Nephron progenitor cell (in vitro differentiated cells): ENCODE results near the gene PCDHB11.
A peak's percentile ranks its signal among the peaks of the same experiment; 100 is the strongest.
"Not testable (repeated sequence)": the region's sequence is repeated elsewhere in the genome, so short reads cannot be mapped to it uniquely, and the experiment has no call there.

ENCODE experiments used
- DNase-seq: peaks from one replicate; pipeline ENCODE4 v3.0.0; 2021
- H3K27ac Mint-ChIP-seq: 2 replicates; pipeline ENCODE4 v1.8.0; 2021; ENCODE audit warnings: mild to moderate bottlenecking, moderate library complexity, mixed read lengths
- H3K27me3 Mint-ChIP-seq: 2 replicates; pipeline ENCODE4 v1.8.0; 2021; ENCODE audit warnings: mild to moderate bottlenecking, low read depth, mixed read lengths; ENCODE audit not compliant: poor library complexity
- H3K36me3 Mint-ChIP-seq: 2 replicates; pipeline ENCODE4 v1.8.0; 2021; ENCODE audit warnings: low read depth, mixed read lengths
- H3K4me1 Mint-ChIP-seq: 2 replicates; pipeline ENCODE4 v1.8.0; 2021; ENCODE audit warnings: mixed read lengths
- H3K4me3 Mint-ChIP-seq: 2 replicates; pipeline ENCODE4 v1.8.0; 2021; ENCODE audit warnings: mild to moderate bottlenecking, moderate library complexity, mixed read lengths
- H3K9me3 Mint-ChIP-seq: 2 replicates; pipeline ENCODE4 v1.8.0; 2021; ENCODE audit warnings: mild to moderate bottlenecking, moderate library complexity, mixed read lengths
- TF ChIP-seq, protein P1 (sequence below): fragments of 200-600 bp; sonication (generic); IDR thresholded peaks from 2 replicates; pipeline ENCODE4 v1.5.0; 2021; ENCODE audit warnings: antibody characterized with exemption

PCDHB11 gene

DNA sequence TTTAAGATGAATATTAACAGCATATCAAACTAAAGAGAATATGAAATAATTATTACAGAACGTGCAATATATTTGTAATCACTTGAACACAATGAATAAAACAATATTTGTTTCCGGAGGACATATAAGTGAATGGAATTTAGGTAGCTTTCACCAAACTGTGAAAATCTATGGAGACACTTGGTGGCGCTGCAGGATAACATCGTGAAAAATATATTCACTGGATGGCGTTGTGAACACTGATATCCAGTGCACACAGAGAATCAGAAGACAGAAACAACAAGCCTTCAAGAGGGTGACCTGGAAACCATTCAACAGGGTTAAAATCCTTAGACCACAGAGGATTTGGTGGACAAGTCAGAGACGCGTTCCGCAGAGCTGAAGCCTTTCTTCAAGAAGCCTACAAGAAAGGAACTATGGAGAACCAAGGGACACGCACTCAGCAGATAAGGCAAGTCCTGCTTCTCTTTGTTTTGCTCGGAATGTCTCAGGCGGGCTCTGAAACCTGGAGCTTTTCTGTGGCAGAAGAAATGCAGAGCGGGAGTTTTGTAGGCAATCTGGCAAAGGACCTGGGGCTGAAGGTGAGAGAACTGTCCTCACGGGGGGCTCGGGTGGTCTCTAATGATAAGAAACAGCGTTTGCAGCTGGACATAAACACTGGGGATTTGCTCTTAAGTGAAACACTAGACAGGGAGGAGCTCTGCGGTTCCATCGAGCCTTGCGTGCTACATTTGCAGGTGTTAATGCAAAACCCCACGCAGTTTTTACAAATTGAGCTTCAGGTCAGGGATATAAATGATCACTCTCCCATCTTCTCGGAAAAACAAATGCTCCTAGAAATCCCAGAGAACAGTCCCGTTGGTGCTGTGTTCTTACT, at the start of gene PCDHB11:
Gene PCDHB11 (plus strand): TSS at position 269 of the 877 bp plus-strand sequence. CDS start 148 bp downstream, at position 417.
- DNase-seq: peak; percentile 16
- H3K4me1 Mint-ChIP-seq: no peaks in the 10 kb centered on the region
- TF ChIP-seq, protein P1, sequence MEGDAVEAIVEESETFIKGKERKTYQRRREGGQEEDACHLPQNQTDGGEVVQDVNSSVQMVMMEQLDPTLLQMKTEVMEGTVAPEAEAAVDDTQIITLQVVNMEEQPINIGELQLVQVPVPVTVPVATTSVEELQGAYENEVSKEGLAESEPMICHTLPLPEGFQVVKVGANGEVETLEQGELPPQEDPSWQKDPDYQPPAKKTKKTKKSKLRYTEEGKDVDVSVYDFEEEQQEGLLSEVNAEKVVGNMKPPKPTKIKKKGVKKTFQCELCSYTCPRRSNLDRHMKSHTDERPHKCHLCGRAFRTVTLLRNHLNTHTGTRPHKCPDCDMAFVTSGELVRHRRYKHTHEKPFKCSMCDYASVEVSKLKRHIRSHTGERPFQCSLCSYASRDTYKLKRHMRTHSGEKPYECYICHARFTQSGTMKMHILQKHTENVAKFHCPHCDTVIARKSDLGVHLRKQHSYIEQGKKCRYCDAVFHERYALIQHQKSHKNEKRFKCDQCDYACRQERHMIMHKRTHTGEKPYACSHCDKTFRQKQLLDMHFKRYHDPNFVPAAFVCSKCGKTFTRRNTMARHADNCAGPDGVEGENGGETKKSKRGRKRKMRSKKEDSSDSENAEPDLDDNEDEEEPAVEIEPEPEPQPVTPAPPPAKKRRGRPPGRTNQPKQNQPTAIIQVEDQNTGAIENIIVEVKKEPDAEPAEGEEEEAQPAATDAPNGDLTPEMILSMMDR: peak; percentile 11
- H3K9me3 Mint-ChIP-seq: peaks cover 89% of the 10 kb centered on the region
- H3K27me3 Mint-ChIP-seq: peaks cover 4% of the 10 kb centered on the region
- peak within 1 kb of the TSS; percentile 63 for H3K4me3 Mint-ChIP-seq
- H3K27ac Mint-ChIP-seq: peak within 1 kb of the TSS; percentile 20
- H3K36me3 Mint-ChIP-seq: peaks cover 69% of the 10 kb centered on the region

DNA sequence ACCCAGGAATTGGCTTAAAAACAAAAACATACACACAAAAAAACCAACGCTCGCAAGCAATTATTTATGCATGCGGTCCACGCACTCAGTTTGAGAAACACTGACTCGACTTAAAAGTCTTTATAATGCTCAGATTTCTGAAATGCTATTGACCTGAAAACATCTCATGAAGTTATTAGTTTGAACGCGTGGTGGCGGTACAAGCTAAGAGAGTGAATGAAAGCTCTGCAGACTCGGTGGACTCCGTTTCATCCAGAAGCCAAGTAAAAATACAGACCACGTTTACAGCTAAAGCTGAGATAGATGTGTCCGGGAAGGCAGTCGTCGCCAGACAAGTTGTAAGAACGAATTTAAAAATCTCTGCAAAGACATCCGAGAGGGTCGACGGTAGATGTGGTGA, 49.6 kb upstream of the PCDHB11 start, which contains the start of gene PCDHB6:
Gene PCDHB6 (plus strand): TSS at position 246 of the 400 bp plus-strand sequence. CDS start 201 bp downstream, outside the sequence.
- Mint-ChIP-seq H3K27me3 (no peaks in the 10 kb centered on the region), H3K27ac (no peak within 1 kb of the TSS), H3K9me3 (peaks cover 74% of the 10 kb centered on the region), H3K36me3 (peaks cover 51% of the 10 kb centered on the region), H3K4me1 (no peaks in the 10 kb centered on the region), H3K4me3 (no peak within 1 kb of the TSS)
- TF ChIP-seq, protein P1: no peak
- DNase-seq: no peak

DNA sequence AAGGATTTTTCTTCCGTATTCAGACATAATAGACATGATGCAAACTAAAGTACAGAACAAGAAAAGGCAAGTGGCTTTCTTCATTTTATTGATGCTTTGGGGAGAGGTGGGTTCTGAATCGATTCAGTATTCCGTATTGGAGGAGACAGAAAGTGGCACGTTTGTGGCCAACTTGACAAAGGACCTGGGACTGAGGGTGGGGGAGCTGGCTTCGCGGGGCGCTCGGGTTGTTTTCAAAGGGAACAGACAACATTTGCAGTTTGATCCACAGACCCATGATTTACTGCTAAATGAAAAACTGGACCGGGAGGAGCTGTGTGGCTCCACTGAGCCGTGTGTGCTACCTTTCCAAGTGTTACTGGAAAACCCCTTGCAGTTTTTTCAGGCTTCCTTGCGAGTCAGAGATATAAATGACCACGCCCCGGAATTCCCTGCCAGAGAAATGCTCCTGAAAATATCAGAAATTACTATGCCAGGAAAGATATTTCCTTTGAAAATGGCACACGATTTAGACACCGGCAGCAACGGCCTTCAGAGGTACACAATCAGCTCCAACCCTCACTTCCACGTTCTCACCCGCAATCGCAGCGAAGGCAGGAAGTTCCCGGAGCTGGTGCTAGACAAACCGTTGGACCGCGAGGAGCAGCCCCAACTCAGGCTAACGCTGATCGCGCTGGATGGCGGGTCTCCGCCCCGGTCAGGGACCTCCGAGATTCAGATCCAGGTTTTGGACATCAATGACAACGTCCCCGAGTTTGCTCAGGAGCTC, 49.0 kb upstream of the PCDHB11 start:
- DNase-seq: no peak
- TF ChIP-seq, protein P1: no peak
- Mint-ChIP-seq H3K9me3 (peaks cover 75% of the 10 kb centered on the region), H3K36me3 (peaks cover 53% of the 10 kb centered on the region), H3K27ac (no peak overlapping the region), H3K27me3 (no peaks in the 10 kb centered on the region), H3K4me1 (no peaks in the 10 kb centered on the region), H3K4me3 (no peak overlapping the region)

DNA sequence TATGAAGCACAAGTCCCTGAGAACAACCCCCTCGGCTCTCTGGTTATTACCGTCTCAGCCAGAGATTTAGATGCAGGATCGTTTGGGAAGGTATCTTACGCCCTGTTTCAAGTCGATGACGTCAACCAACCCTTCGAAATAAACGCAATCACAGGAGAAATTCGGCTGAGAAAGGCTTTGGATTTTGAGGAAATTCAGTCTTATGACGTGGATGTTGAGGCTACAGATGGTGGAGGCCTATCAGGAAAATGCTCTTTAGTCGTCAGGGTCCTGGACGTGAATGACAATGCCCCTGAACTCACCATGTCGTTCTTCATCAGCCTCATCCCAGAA, 48.5 kb upstream of the PCDHB11 start:
- Mint-ChIP-seq H3K9me3 (peaks cover 79% of the 10 kb centered on the region), H3K4me1 (no peaks in the 10 kb centered on the region), H3K27me3 (no peaks in the 10 kb centered on the region)

DNA sequence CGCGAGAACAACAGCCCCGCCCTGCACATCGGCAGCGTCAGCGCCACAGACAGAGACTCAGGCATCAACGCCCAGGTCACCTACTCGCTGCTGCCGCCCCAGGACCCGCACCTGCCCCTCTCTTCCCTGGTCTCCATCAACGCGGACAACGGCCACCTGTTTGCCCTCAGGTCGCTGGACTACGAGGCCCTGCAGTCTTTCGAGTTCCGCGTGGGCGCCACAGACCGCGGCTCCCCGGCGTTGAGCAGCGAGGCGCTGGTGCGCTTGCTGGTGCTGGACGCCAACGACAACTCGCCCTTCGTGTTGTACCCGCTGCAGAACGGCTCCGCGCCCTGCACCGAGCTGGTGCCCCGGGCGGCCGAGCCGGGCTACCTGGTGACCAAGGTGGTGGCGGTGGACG, 47.8 kb upstream of the PCDHB11 start:
- H3K36me3 Mint-ChIP-seq: peaks cover 65% of the 10 kb centered on the region
- not testable (repeated sequence) for H3K27me3 Mint-ChIP-seq, H3K4me3 Mint-ChIP-seq, DNase-seq, H3K27ac Mint-ChIP-seq, H3K4me1 Mint-ChIP-seq
- H3K9me3 Mint-ChIP-seq: peaks cover 80% of the 10 kb centered on the region

More for the DNA sequence above, 48.5 kb upstream of the PCDHB11 start:
- Mint-ChIP-seq H3K27ac (no peak overlapping the region), H3K4me3 (no peak overlapping the region), H3K36me3 (peaks cover 59% of the 10 kb centered on the region)
- TF ChIP-seq, protein P1: no peak
- DNase-seq: no peak

DNA sequence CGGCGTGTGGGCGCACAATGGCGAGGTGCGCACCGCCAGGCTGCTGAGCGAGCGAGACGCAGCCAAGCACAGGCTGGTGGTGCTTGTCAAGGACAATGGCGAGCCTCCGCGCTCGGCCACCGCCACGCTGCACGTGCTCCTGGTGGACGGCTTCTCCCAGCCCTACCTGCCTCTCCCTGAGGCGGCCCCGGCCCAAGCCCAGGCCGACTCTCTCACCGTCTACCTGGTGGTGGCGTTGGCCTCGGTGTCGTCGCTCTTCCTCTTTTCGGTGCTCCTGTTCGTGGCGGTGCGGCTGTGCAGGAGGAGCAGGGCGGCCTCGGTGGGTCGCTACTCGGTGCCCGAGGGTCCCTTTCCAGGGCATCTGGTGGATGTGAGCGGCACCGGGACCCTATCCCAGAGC, 47.3 kb upstream of the PCDHB11 start:
- not testable (repeated sequence) for H3K4me3 Mint-ChIP-seq, DNase-seq, H3K27me3 Mint-ChIP-seq, H3K4me1 Mint-ChIP-seq, H3K27ac Mint-ChIP-seq
- Mint-ChIP-seq H3K9me3 (peaks cover 85% of the 10 kb centered on the region), H3K36me3 (peaks cover 70% of the 10 kb centered on the region)
